Smooth muscle cell (in vitro differentiated cells): ENCODE results near the gene UBE2D2. TPM values are rescaled to one million over a fixed set of nuclear protein-coding genes. Genes with fewer than 3 reads are reported as not detected.

Experiments
- DNase-seq: peaks from one replicate; lab custom pipeline; 2025; ENCODE audit not compliant: unreplicated experiment; lab: John Stamatoyannopoulos, UW
- H2AFZ ChIP-seq: fragments of 200-600 bp; sonication (generic); 2 replicates; pipeline ENCODE4 v1.6.0; 2016; ENCODE audit warnings: antibody characterized with exemption, low read depth, mild to moderate bottlenecking
- H3F3A ChIP-seq: fragments of 200-600 bp; sonication (generic); 2 replicates; pipeline ENCODE4 v1.6.0; 2017; ENCODE audit warnings: antibody characterized with exemption, low read depth
- H3K27ac ChIP-seq: fragments of 200-600 bp; sonication (generic); 2 replicates; pipeline ENCODE4 v1.5.1; 2016; ENCODE audit warnings: low read depth, mild to moderate bottlenecking
- H3K27me3 ChIP-seq: fragments of 200-600 bp; sonication (generic); 2 replicates; pipeline ENCODE4 v1.6.1; 2016; ENCODE audit warnings: low read depth, mild to moderate bottlenecking
- H3K36me3 ChIP-seq: fragments of 200-600 bp; sonication (generic); 2 replicates; pipeline ENCODE4 v1.5.1; 2016; ENCODE audit warnings: low read depth
- H3K4me1 ChIP-seq: fragments of 200-600 bp; sonication (generic); 2 replicates; pipeline ENCODE4 v1.5.1; 2016; ENCODE audit warnings: low read depth
- H3K4me2 ChIP-seq: fragments of 200-600 bp; sonication (generic); 2 replicates; pipeline ENCODE4 v1.6.0; 2016; ENCODE audit warnings: mild to moderate bottlenecking
- H3K4me3 ChIP-seq: fragments of 200-600 bp; sonication (generic); 2 replicates; pipeline ENCODE4 v1.5.1; 2016; ENCODE audit warnings: mild to moderate bottlenecking
- H3K79me2 ChIP-seq: fragments of 200-600 bp; sonication (generic); 2 replicates; pipeline ENCODE4 v1.6.0; 2016; ENCODE audit warnings: low read depth, mild to moderate bottlenecking
- H3K9ac ChIP-seq: fragments of 200-600 bp; sonication (generic); 2 replicates; pipeline ENCODE4 v1.6.0; 2016; ENCODE audit warnings: low read depth
- H3K9me3 ChIP-seq: fragments of 200-600 bp; sonication (generic); replicated peaks from 2 replicates; pipeline ENCODE4 v1.5.1; 2016; ENCODE audit warnings: low read depth
- H4K20me1 ChIP-seq: fragments of 200-600 bp; sonication (generic); 2 replicates; pipeline ENCODE4 v1.6.0; 2016; ENCODE audit warnings: low read depth
- WGBS: methylation state at CpG from one replicate; pipeline ENCODE4 v1.1.7; 2016; ENCODE audit warnings: low lambda C conversion rate; 5-methylcytosine and 5-hydroxymethylcytosine counted together
- polyA plus RNA-seq: library from polyadenylated mRNA; unstranded; fragments of >200 nt; fragmentation: Nextera tagmentation; extraction: Ambion mirVana; gene quantifications from 2 replicates; pipeline ENCODE4 v1.2.1, GENCODE V29; 2016
- total RNA-seq: library from RNA; depleted of rRNA; stranded (reverse); fragments of >200 nt; gene quantifications from 2 replicates; pipeline ENCODE4 v1.2.3, GENCODE V29; 2014
- TF ChIP-seq, protein P1 (sequence below): fragments of 200-600 bp; sonication (generic); IDR thresholded peaks from 2 replicates; pipeline ENCODE4 v1.5.1; 2017; ENCODE audit warnings: borderline replicate concordance, mild to moderate bottlenecking, antibody characterized with exemption; ENCODE audit not compliant: insufficient read depth, poor library complexity, severe bottlenecking

UBE2D2 gene
- total and polyA plus RNA-seq, 2 experiments from 2014 or later, result 69.3 to 174 TPM

DNA sequence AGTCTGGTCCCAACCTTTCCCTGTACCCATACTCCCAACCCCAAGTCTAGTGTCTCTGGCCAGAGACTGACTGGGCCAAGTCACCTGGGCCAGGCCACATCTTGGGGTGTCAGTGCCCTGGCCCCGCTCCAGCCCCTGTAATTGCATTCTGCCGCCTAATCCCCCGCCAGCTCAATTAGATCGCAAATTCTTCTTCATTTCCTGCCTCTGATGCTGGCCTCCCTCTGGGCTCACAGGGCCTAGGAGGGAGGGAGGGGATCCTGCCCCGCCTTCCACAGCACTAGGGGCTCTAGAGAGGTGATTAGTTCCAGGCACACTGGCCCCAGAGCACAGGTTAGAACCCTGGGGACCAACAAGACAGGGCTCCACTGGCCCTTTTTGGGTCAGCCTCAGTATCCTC is 92.5 kb downstream of the UBE2D2 start:
- H3K9me3 ChIP-seq, result no peaks in the 10 kb centered on the region
- no peak for DNase-seq
- peak overlapping the region; percentile 99 for H3K27ac ChIP-seq
- TF ChIP-seq, protein P1, sequence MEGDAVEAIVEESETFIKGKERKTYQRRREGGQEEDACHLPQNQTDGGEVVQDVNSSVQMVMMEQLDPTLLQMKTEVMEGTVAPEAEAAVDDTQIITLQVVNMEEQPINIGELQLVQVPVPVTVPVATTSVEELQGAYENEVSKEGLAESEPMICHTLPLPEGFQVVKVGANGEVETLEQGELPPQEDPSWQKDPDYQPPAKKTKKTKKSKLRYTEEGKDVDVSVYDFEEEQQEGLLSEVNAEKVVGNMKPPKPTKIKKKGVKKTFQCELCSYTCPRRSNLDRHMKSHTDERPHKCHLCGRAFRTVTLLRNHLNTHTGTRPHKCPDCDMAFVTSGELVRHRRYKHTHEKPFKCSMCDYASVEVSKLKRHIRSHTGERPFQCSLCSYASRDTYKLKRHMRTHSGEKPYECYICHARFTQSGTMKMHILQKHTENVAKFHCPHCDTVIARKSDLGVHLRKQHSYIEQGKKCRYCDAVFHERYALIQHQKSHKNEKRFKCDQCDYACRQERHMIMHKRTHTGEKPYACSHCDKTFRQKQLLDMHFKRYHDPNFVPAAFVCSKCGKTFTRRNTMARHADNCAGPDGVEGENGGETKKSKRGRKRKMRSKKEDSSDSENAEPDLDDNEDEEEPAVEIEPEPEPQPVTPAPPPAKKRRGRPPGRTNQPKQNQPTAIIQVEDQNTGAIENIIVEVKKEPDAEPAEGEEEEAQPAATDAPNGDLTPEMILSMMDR, result no peak
- peaks cover 90% of the 10 kb centered on the region for H4K20me1 ChIP-seq
- H3K4me3 ChIP-seq, result peak overlapping the region; percentile 6
- peaks cover 46% of the 10 kb centered on the region for H3F3A ChIP-seq
- H2AFZ ChIP-seq, result no peak overlapping the region
- peaks cover 93% of the 10 kb centered on the region for H3K79me2 ChIP-seq
- H3K36me3 ChIP-seq, result no peaks in the 10 kb centered on the region
- H3K4me2 ChIP-seq, result peak overlapping the region; percentile 97
- 23% methylated on average over 5 of the region's 5 CpGs for WGBS
- peak overlapping the region; percentile 95 for H3K9ac ChIP-seq
- no peaks in the 10 kb centered on the region for H3K27me3 ChIP-seq
- peaks cover 63% of the 10 kb centered on the region for H3K4me1 ChIP-seq

DNA sequence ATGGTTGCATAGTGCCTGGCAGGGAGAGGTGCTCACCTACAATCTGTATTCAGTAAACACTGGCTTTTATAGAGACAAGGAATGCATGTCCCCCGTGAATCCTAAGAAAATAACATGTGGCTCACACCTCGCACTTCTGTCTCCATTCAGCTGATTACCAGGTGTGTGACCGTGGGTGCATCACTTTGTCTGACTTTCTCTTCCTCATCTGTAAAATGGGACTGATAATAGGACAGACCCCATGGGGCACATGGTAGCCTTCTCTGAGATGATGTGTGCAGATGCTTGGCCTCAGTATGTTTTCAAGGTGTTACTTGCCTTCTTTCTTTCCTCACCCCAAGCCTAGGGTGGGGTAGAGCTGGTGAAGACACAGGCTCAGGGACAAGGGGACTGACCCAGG is 93.3 kb downstream of the UBE2D2 start:
- Histone ChIP-seq H2AFZ (no peak overlapping the region), H3K4me1 (peaks cover 70% of the 10 kb centered on the region), H3K36me3 (no peaks in the 10 kb centered on the region), H3K4me3 (no peak overlapping the region), H3K9ac (peak overlapping the region; percentile 72), H3K27ac (peak overlapping the region; percentile 99), H3F3A (peaks cover 52% of the 10 kb centered on the region), H4K20me1 (peaks cover 92% of the 10 kb centered on the region), H3K27me3 (no peaks in the 10 kb centered on the region), H3K9me3 (no peaks in the 10 kb centered on the region), H3K4me2 (peak overlapping the region; percentile 97), H3K79me2 (peaks cover 92% of the 10 kb centered on the region)
- WGBS, result 82% methylated on average over 3 of the region's 3 CpGs
- TF ChIP-seq, protein P1, result no peak
- DNase-seq, result no peak

DNA sequence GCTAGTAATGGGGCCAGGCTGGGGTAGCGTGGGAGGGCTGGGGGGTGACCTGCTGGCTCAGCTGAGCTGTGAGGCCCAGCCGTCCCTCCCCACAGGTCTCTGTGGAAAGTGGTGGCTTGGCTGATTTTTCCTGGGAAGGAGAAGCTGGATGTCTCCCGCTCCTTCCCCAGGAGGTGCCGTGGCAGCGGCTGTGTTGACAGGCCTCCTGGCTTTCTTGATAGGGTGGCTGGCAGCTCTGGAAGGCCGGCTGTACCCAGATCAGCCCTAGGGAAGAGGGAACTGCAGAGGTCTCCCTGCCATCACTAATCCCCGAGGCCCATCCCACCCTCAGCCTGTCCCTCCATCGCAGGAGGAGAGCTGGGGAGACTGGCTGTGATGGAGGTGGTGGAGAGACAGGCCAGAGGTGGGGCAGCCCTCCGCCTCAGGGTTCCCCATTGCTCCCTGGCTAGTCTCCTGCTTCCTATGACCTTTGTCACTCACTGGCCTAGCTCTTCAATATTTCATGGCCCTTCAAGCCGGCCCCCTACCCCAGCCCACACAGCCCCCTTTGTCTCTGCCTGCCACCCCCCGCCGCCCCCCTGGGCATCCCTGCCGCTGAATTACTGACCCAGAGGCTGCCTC is 93.8 kb downstream of the UBE2D2 start:
- TF ChIP-seq, protein P1, result no peak
- DNase-seq, result no peak
- peaks cover 92% of the 10 kb centered on the region for H4K20me1 ChIP-seq

DNA sequence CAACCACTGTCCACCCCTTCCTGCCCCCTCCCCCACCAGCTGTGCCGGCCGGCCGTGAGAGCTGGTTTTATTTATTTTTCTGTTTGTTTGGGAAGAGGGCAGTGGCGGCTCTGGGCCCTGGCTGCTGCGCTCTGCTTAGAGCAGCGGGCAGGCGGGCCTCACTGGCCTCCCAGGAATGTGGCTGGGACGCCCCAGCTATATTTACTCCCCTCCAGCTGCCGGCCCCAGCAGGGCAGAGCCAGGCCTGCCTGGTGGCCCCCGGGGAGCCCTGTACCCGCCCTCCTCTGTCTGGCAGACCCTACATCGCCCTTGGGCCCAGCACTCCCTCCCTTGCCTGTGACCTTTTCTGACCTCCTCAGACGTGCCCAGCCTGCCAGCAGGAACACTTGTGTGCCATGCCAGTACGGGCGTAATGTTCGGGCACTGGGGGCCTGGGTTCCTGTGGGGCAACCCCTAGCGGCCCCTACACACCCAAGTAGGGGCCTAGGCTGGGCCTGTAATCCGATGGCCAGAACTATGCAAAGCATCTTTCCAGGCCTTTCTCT is 94.7 kb downstream of the UBE2D2 start:
- peak overlapping the region; percentile 72 for H3K9ac ChIP-seq
- H3K4me1 ChIP-seq, result peaks cover 80% of the 10 kb centered on the region
- peaks cover 83% of the 10 kb centered on the region for H3K79me2 ChIP-seq
- H3K27me3 ChIP-seq, result no peaks in the 10 kb centered on the region
- H4K20me1 ChIP-seq, result peaks cover 89% of the 10 kb centered on the region
- TF ChIP-seq, protein P1, result no peak
- WGBS, result 21% methylated on average over 17 of the region's 18 CpGs
- peaks cover 48% of the 10 kb centered on the region for H3F3A ChIP-seq
- H3K36me3 ChIP-seq, result no peaks in the 10 kb centered on the region
- H3K27ac ChIP-seq, result peak overlapping the region; percentile 99
- H3K9me3 ChIP-seq, result no peaks in the 10 kb centered on the region
- no peak overlapping the region for H2AFZ ChIP-seq
- DNase-seq, result no peak
- H3K4me2 ChIP-seq, result peak overlapping the region; percentile 97
- peak overlapping the region; percentile 25 for H3K4me3 ChIP-seq

More for the DNA sequence above, 93.8 kb downstream of the UBE2D2 start:
- H3K4me3 ChIP-seq, result peak overlapping the region; percentile 25
- 31% methylated on average over 10 of the region's 13 CpGs for WGBS
- peaks cover 52% of the 10 kb centered on the region for H3F3A ChIP-seq
- peak overlapping the region; percentile 99 for H3K27ac ChIP-seq
- H3K4me2 ChIP-seq, result peak overlapping the region; percentile 97
- peak overlapping the region; percentile 72 for H3K9ac ChIP-seq
- peaks cover 92% of the 10 kb centered on the region for H3K79me2 ChIP-seq
- H3K36me3 ChIP-seq, result no peaks in the 10 kb centered on the region
- H3K9me3 ChIP-seq, result no peaks in the 10 kb centered on the region
- H3K4me1 ChIP-seq, result peaks cover 75% of the 10 kb centered on the region
- no peak overlapping the region for H2AFZ ChIP-seq
- no peaks in the 10 kb centered on the region for H3K27me3 ChIP-seq
